Heart right ventricle (tissue), 16 donors: ENCODE measurements around the gene AK4. TPM values are rescaled to one million over a fixed set of nuclear protein-coding genes. Genes with fewer than 3 reads are reported as not detected.
A peak's percentile ranks its signal among the peaks of the same experiment; 100 is the strongest.

Experiments
- ATAC-seq, 8 donors: fragments of 200-7000 bp; cut with Tn5 transposase; one replicate each; pipeline ENCODE4 v1.9.1; 2020; ENCODE audit warnings: mild to moderate bottlenecking in 8 of 8, moderate library complexity in 8 of 8, moderate number of reproducible peaks in 1 of 8
- DNase-seq, 2 donors: peaks; one replicate each; pipeline ENCODE4 v3.0.0-alpha.2; 2020
- H3K27ac ChIP-seq, 10 donors: fragments of 200-600 bp; sonication (generic) in 2 of 10; one replicate each; pipeline versions ENCODE4 v1.5.0 to v1.8.0; 2020 to 2022; ENCODE audit warnings: mild to moderate bottlenecking in 3 of 10
- H3K27me3 ChIP-seq, 7 donors: fragments of 200-600 bp; one replicate each; pipeline ENCODE4 v1.8.0; 2021 to 2022; ENCODE audit warnings: mild to moderate bottlenecking in 2 of 7
- H3K36me3 ChIP-seq, 9 donors: fragments of 200-600 bp; sonication (generic) in 1 of 9; one replicate each; pipeline versions ENCODE4 v1.5.0 to v1.8.0; 2020 to 2022; ENCODE audit warnings: mild to moderate bottlenecking in 2 of 9
- H3K4me1 ChIP-seq, 9 donors: fragments of 200-600 bp; sonication (generic) in 1 of 9; one replicate each; pipeline versions ENCODE4 v1.5.0 to v1.8.0; 2020 to 2022; ENCODE audit warnings: mild to moderate bottlenecking in 4 of 9
- H3K4me3 ChIP-seq, 10 donors: fragments of 200-600 bp; sonication (generic) in 2 of 10; one replicate each; pipeline versions ENCODE4 v1.5.0 to v1.8.0; 2020 to 2022; ENCODE audit warnings: mild to moderate bottlenecking in 7 of 10, moderate library complexity in 2 of 10
- H3K9me3 ChIP-seq, 11 donors: fragments of 200-600 bp in 10 of 11; sonication (generic) in 2 of 11; one replicate each; pipeline versions ENCODE4 v1.5.0 to v1.8.0; 2013 to 2022; ENCODE audit warnings: mild to moderate bottlenecking in 2 of 11, control low read depth in 1 of 11, moderate library complexity in 1 of 11
- CTCF ChIP-seq, 9 donors: fragments of 200-600 bp; sonication (generic) in 2 of 9; IDR thresholded peaks; one replicate each; pipeline versions ENCODE4 v1.5.0 to v1.8.0; 2021 to 2022; ENCODE audit warnings: antibody characterized with exemption in 9 of 9, mild to moderate bottlenecking in 5 of 9, moderate library complexity in 1 of 9
- WGBS, 2 donors: extraction: QIAGEN DNeasy Blood & Tissue Kit; methylation state at CpG; one replicate each; pipeline ENCODE4 v1.1.7; 2013; ENCODE audit warnings: inconsistent platforms in 1 of 2; 5-methylcytosine and 5-hydroxymethylcytosine counted together
- intact Hi-C, 10 donors: fragments of 100-400 bp; cut with DNase I; formaldehyde crosslinking; loops; one replicate each; pipeline versions ENCODE4 v1.11.1 to v1.14.2; 2022
- polyA plus RNA-seq, 2 donors: library from polyadenylated mRNA; stranded (reverse); fragments of 200-250 nt; gene quantifications; one replicate each; pipeline ENCODE4 v1.2.3, GENCODE V29; 2013
- total RNA-seq, 10 donors: library from RNA; stranded (reverse); fragmentation: NEBNext Ultra II Directional in 3 of 10; extraction: Animal tissue kit (Norgen Biotek cat#: 25700) in 3 of 10; gene quantifications; one replicate each; pipeline versions ENCODE4 v1.2.1 to v1.2.4, GENCODE V29; 2021 to 2023
- donor health status: Arrhythmogenic right ventricular cardiomyopathy.
- donor health status: ischemic (EF 13 %, LVEDD 7.1; RV severe dilation, severe dysfunction).
- donor health status: healthy with polysubstance abuse.
- donor health status: DM: no; HTN: yes; CAD: no.
- donor health status: DM: no; HTN: no; CAD: no.
- donor health status: ischemic (EF 25% LVEDD 6.9; RV normal size, moderate dysfunction).
- donor health status: ischemic (EF 25% LVEDD 5.7; RV mildly dilated, moderate dysfunction).
- donor health status: healthy.
- donor health status: DM: yes; HTN: yes; CAD: no.
- donor health status: Ischemic cardiomyopathy.
- donor health status: ischemic (EF 35%, LVEDD 5.7; RV mildly dilated, moderate dysfunction).
- donor health status: nonischemic (EF 11% LVEDD 7.7; RV severe dilation, severe dysfunction).
- donor health status: DM: yes; HTN: yes; CAD: no.
- donor health status: PGD.
- donor health status: ischemic (EF 29% LVEDD 5.4; RV normal size, mild dysfunction).
- donor health status: nonischemic (EF 23%, LVEDD 6.1; RV moderate dilation, normal function).

Gene AK4
- total and polyA plus RNA-seq, 12 donors, result 9.9 to 179 (median 142) TPM

- no peak for TF ChIP-seq CTCF (IDR thresholded peaks at IDR 0.05)
- ATAC-seq (peak; percentile 29 to 80 (median 58)), DNase-seq (peak in 1 of 2 donors; percentile 21)
- no peaks in the 10 kb centered on the region for H3K36me3 ChIP-seq
- WGBS, 2 donors, result 53 to 69% methylated on average over 7 of the region's 7 CpGs
- peak overlapping the region in 9 of 10 donors; percentile 7 to 77 (median 53) for H3K27ac ChIP-seq
- H3K4me3 ChIP-seq, result no peak overlapping the region
- intact Hi-C loops, result no loop called here
- no peaks in the 10 kb centered on the region for H3K27me3 ChIP-seq
- H3K9me3 ChIP-seq, result no peaks in the 10 kb centered on the region
- H3K4me1 ChIP-seq, result peaks cover 0 to 86% (median 39%) of the 10 kb centered on the region in 9 donors
Observed at GRCh38 chr1:65166572-65167305, 18.7 kb downstream of the AK4 start.

- Histone ChIP-seq H3K36me3 (no peaks in the 10 kb centered on the region), H3K9me3 (no peaks in the 10 kb centered on the region), H3K4me3 (no peak overlapping the region), H3K4me1 (peaks cover 0 to 81% (median 44%) of the 10 kb centered on the region in 9 donors), H3K27ac (peak overlapping the region in 5 of 10 donors; percentile 47 to 77 (median 67)), H3K27me3 (no peaks in the 10 kb centered on the region)
- no peak for ATAC-seq
- no peak for TF ChIP-seq CTCF (IDR thresholded peaks at IDR 0.05)
- 80 to 91% methylated on average over 5 of the region's 5 CpGs for WGBS, 2 donors
- intact Hi-C loops, result no loop called here
- no peak for DNase-seq
Observed at GRCh38 chr1:65167586-65168242, 19.7 kb downstream of the AK4 start.

DNA sequence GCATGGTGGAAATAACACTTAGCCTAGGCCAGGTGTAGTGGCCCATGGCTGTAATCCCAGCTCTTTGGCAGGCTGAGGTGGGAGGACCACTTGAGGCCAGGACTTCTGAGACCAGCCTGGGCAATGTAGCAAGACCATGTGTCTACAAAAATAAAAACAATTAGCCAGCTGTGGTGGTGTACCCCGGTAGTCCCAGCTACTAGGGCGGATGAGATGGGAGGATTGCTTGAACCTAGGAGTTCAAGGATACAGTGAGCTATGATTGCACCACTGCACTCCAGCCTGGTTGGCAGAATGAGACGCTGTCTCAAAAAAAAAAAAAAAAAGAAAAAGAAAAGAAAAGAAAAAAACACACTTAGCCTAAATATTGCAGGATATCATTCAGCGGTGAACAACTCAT, 20.9 kb downstream of the AK4 start:
- H3K4me3 ChIP-seq, result no peak overlapping the region
- 88 to 91% methylated on average over 4 of the region's 4 CpGs for WGBS, 2 donors
- no peaks in the 10 kb centered on the region for H3K9me3 ChIP-seq
- no peak for TF ChIP-seq CTCF (IDR thresholded peaks at IDR 0.05)
- H3K36me3 ChIP-seq, result no peaks in the 10 kb centered on the region
- no peak for DNase-seq
- peak overlapping the region in 1 of 10 donors; percentile 77 for H3K27ac ChIP-seq
- intact Hi-C loops, result no loop called here
- no peaks in the 10 kb centered on the region for H3K27me3 ChIP-seq
- no peak for ATAC-seq
- H3K4me1 ChIP-seq, result peaks cover 2 to 81% (median 45%) of the 10 kb centered on the region in 9 donors

DNA sequence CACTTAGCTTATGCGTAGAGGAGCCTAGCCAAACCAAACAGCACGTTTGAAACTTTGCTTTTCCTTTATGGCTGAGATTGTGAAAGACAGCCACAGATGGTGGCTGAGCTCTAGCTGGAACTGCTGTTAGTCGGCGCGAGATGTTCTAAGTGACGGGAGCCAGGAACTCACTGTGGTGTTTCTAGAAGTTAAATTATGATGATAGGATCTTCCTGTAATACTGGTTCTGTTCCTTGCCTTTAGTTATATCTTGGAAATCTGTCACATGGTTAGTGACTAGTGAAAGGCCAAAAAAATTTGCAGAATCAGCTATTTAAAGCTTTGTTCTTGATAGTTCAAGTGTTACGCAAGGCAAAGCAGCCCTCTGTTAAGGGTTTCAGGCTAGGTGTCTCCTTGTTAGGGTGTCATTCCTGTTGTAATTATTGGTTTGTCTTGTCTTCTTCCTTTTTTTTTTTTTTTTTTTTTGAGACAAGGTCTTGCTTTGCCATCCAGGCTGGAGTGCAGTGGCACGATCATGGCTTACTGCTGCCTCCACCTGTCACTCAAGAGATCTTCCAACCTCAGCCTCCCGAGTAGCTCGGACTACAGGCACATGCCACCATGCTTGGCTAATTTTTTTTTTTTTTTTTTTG, 22.6 kb downstream of the AK4 start:
- TF ChIP-seq CTCF (IDR thresholded peaks at IDR 0.05), result no peak
- no peaks in the 10 kb centered on the region for H3K27me3 ChIP-seq
- H3K4me3 ChIP-seq, result no peak overlapping the region
- H3K9me3 ChIP-seq, result no peaks in the 10 kb centered on the region
- H3K27ac ChIP-seq, result peak overlapping the region; percentile 15 to 61 (median 48)
- H3K4me1 ChIP-seq, result peaks cover 2 to 81% (median 53%) of the 10 kb centered on the region in 9 donors
- intact Hi-C loops, result loop anchor here in 1 of 10 donors (5.0 kb wide), 1 partner anchor 278 kb away; no protein-coding TSS in a partner anchor
- WGBS, 2 donors, result 58 to 61% methylated on average over 10 of the region's 10 CpGs
- H3K36me3 ChIP-seq, result no peaks in the 10 kb centered on the region
- peak in 4 of 8 donors; percentile 19 to 47 (median 42) for ATAC-seq
- no peak for DNase-seq
